Measurements from ENCODE around the gene PKD1L1.
"Not testable (repeated sequence)": the region's sequence is repeated elsewhere in the genome, so short reads cannot be mapped to it uniquely, and the experiment has no call there.

PKD1L1 gene, protein sequence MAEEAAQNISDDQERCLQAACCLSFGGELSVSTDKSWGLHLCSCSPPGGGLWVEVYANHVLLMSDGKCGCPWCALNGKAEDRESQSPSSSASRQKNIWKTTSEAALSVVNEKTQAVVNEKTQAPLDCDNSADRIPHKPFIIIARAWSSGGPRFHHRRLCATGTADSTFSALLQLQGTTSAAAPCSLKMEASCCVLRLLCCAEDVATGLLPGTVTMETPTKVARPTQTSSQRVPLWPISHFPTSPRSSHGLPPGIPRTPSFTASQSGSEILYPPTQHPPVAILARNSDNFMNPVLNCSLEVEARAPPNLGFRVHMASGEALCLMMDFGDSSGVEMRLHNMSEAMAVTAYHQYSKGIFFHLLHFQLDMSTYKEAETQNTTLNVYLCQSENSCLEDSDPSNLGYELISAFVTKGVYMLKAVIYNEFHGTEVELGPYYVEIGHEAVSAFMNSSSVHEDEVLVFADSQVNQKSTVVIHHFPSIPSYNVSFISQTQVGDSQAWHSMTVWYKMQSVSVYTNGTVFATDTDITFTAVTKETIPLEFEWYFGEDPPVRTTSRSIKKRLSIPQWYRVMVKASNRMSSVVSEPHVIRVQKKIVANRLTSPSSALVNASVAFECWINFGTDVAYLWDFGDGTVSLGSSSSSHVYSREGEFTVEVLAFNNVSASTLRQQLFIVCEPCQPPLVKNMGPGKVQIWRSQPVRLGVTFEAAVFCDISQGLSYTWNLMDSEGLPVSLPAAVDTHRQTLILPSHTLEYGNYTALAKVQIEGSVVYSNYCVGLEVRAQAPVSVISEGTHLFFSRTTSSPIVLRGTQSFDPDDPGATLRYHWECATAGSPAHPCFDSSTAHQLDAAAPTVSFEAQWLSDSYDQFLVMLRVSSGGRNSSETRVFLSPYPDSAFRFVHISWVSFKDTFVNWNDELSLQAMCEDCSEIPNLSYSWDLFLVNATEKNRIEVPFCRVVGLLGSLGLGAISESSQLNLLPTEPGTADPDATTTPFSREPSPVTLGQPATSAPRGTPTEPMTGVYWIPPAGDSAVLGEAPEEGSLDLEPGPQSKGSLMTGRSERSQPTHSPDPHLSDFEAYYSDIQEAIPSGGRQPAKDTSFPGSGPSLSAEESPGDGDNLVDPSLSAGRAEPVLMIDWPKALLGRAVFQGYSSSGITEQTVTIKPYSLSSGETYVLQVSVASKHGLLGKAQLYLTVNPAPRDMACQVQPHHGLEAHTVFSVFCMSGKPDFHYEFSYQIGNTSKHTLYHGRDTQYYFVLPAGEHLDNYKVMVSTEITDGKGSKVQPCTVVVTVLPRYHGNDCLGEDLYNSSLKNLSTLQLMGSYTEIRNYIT (N-terminal part only)

DNA sequence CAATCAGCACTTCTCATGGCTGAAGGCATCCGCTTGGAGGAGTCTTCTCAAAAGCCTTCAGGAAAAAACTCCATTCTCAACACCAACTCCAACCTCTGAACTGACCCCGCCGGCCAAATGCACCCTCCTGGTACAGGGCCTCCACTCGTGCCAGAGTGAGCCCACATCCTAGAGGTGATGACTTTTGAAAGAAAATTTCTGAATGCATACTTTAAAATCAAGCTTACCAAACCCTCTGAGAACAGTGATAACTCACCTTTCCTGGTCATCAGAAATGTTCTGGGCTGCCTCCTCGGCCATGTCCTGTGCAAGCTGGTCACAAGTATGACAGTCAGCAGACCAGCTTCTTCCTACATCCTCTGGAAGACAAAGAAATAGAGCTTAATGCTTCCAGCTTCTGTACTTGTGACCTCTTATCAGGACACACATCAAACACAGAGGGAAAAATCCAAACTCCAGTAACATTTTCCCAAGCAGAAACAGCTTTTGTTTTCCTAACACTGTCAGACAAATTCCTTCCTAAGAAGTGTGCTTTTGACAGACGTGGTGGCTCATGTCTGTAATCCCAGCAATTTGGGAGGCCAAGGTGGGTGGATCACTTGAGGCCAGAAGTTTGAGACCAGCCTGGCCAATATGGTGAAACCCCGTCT, at the start of gene PKD1L1:
Gene PKD1L1 (minus strand): TSS at position 326 of the 650 bp plus-strand sequence. CDS start 26 bp downstream, at position 300.
- DNase-seq: no peak

DNA sequence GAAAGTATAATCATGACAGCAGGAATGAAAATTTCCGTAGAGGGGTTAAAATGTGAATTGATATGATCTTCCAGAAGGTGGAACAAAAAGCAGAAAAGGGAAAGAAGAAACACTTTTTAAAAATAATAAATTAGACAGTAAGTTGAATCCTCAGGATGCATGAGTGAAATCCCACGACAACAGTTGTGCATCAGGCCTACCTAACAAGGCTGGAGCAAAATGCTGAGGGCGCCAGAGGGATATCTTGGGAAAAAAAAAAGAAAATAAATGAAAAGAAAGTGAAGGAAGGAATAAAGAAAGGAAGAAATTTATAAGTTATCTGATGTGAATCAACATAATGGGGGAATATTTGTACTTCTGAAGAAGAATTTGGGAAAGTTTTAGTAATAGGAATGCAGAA, 44.2 kb upstream of the PKD1L1 start:
- DNase-seq: no peak

DNA sequence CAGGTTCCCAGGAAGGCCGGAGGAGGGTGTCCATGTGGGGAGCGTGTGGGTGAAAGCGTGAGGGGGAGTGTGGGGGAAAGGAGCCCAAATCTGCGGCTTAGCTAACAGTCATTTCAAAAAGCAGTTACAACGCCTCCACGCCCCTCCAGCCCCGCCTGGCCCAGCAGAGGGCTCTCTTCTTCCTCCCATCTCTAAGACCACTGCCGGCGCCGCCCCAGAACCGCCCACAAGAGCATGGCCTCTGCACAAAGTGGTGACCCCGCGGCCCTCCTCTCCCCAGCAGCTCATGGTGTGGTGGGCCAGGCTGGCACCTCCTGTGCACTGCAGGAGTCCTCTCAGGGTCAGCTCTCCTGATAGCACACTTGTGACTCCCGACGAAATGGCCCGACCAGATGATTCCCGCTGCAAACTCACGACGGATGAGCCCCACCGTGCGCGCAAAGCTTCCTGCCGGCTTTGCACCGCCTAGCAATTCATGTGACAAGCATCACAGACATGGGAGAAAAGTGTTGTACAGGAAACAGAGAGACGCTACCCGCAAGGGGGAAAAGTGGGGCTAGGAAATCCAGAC, 43.6 kb upstream of the PKD1L1 start:
- DNase-seq: peak; percentile 62 to 89

DNA sequence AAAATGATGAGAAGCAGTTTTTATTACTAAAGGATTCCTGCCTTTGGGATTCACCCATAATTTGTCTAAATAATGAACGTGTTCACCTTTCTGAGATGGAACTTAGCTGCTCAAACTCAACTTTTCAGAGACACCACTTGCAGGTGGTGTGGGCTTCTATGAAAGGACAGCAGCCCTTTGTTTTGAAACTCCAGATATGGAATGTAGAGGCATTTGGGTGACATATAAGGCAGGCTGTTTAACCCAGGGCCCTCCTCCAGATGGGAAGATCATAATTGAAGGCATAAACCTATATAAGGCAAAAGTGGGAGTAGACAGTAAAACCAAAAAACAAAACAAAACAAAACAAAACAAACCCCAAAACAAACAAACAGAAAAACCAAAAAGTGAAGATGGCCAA, 43.0 kb upstream of the PKD1L1 start:
- DNase-seq: no peak

DNA sequence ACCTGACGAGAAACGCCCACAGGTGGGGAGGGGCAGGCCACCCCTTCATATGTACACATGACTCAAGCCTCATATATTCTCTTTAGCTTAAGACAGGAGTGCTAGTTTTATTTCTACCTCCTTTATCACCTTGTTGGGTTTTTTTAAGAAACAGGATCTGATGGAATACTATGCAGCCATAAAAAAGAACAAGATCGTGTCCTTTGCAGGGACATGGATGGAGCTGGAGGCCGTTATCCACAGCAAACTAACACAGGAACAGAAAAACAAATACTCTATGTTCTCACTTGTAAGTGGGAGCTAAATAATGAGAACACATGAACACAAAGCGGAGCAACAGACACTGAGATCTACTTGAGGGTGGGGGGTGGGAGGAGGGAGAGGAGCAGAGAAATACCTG, 42.3 kb upstream of the PKD1L1 start:
- no peak for DNase-seq

DNA sequence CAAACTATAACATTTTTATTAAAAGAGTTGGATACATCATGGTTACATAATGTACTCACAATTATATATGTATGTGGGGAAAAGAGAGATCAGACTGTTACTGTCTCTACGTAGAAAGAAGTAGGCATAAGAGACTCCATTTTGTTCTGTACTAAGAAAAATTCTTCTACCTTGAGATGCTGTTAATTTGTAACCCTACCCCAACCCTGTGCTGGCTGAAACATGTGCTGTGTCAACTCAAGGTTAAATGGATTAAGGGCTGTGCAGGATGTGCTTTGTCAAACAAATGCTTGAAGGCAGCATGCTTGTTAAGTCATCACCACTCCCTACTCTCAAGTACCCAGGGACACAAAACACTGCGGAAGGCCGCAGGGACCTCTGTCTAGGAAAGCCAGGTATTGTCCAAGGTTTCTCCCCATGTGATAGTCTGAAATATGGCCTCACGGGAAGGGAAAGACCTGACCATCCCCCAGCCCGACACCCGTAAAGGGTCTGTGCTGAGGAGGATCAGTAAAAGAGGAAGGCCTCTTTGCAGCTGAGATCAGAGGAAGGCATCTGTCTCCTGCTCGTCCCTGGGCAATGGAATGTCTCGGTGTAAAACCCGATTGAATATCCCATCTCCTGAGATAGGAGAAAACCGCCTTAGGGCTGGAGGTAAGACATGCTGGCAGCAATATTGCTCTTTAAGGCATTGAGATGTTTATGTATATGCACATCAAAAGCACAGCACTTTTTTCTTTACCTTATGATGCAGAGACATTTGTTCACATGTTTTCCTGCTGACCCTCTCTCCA, 41.5 kb upstream of the PKD1L1 start:
- not testable (repeated sequence) for DNase-seq

DNA sequence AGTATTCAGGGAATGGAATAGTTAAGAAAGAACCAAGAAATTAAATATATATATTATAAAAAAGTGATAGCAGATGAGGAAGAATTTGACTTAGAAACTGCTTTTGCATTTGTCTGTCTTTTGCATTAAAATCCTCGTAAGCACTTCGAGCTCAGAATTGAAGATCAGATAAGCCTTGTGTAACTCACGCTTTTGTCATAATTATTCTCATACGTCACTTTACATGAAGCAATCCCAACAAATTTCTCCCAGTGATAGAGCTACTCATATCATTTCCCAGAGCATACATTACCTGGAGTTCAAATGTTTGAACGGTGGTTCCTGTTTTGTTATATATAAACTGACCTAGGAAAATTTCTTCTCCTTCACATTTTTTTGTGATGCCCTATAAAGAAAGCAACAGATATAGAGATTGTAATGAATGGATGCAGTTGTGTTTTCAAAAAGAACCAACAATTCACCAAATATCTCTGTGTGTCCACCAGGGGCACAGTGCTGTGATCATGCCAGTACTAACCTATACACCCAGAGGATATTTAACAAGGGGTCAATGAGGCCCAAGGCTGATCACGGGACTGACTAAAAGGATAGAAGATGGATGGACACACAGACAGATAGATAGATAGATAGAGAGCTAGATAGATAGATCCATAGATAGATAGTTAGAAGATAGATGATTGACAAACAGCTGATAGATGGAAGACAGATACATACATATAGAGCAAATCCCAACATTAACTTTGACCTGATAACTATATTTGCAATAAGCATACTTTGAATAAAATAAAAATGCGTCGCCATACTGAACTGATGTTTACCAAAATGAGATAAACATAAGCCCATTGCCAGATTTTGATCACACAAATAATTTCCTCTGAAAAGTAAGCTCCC, 40.5 kb upstream of the PKD1L1 start:
- no peak for DNase-seq

DNA sequence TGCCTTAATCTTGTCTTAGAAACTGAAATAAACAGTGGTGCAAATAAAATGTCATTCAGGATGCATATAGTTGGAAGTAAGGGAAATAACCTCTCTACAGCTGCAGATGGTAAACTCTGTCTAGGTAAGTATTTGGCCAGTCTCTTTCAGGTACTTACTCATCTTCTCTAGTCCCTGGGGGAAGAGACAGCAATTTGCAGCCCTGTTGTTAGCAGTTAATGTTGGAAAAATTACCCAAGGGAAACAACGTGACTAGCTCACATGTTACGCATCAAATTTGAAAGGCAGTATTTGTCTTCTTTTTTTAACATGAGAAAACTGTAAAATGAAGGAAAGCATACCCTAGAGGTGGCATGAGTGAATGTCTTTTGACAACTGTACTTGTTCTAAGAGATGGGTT, 34.3 kb upstream of the PKD1L1 start:
- DNase-seq: no peak

DNA sequence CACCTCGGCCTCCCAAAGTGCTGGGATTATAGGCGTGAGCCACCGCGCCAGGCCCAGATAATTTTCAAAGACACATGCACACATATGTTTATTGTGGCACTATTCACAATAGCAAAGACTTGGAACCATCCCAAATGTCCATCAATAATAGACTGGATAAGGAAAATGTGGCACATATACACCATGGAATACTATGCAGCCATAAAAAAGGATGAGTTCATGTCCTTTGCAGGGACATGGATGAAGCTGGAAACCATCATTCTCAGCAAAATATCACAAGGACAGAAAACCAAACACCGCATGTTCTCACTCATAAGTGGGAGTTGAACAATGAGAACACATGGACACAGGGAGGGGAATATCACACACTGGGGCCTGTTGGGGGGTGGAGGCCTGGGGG, 32.4 kb upstream of the PKD1L1 start:
- DNase-seq: not testable (repeated sequence)

DNA sequence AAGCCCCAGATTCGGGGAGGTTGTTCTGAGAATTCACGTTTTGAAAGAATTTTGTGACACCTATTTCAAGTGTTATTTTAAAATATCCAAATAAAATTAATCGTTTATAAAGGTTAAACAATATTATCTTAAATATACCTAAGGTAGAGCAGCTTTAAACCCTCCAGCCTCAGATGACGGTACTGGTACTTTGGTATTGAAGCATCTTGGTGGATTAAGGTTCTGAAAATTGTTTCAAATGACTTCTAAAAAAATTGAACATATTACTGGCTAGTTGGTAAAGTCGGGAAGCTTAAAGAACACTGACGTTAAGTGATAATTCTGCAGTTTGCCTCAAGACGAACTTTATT, 31.5 kb upstream of the PKD1L1 start:
- DNase-seq: no peak

DNA sequence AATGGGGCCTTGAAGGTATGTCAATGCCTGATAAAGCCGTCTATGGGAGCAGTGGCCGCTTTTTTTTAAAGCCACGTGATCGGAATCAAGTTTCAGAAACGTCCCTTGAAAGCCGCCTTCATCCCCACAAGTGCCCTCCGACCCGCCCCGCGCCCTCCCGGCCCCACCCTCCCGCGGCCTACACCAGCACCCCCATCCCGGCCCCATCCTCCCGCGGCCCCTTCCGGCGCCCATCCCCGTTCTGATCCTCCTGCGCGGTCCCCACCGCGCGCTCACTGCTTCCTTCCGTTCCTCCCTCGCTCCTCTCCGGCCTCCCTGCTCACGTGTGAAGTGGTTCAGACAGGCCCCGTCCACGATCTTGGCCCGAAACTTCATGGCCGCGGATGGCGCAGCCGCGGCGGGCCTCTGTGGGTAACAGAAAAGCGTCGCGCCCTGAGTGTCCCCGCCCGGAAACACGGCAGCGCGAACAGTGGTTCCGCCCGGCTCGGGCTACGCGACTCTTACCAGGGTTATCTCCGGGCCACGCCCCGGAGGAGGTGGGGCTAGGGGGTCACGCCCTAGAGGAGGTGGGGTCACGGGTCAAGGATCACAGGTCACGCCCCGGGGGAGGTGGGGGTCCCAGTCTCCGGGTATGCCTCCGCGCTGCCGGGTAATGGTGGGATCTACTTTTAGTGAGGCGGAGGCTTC, 31.0 kb upstream of the PKD1L1 start, which contains the start of gene HUS1:
Gene HUS1 (minus strand): TSS at position 471 of the 687 bp plus-strand sequence. CDS start 96 bp downstream, at position 375.
- peak; percentile 75 to 88 for DNase-seq

DNA sequence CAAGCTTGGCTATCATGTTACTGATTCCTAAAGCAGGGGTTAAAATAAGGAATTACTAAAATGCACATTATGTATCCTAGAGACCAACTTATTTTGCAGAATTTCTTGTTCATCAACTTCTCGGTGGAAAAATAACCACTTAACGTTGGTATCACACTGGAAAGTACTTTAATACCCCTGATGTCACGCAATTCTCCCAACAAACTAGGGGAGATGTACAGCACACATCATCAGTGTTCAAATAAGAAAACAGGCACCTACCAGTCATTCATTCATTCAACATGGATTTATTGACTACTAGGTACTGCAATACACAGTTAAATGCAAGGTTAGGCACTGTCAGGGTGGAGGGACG, 30.5 kb upstream of the PKD1L1 start:
- no peak for DNase-seq

DNA sequence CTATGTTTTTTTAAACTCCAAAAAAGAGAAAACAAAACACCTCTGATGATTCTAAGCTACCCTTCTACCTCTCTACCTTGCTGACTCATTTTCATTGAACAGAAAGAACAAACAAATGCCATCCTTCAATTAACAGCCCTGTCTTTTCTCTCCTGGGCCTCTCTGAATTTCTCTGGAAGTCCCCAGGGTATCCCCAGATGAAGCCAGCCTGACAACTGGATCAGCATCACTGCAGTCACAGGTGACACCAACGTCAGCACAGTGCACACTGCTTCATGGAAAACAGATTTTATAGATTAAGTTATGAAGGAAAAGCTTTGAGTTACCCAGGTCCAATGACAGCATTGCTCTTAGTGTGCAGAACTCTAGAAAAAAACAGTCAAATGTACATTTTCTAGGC, 25.5 kb upstream of the PKD1L1 start:
- no peak for DNase-seq

DNA sequence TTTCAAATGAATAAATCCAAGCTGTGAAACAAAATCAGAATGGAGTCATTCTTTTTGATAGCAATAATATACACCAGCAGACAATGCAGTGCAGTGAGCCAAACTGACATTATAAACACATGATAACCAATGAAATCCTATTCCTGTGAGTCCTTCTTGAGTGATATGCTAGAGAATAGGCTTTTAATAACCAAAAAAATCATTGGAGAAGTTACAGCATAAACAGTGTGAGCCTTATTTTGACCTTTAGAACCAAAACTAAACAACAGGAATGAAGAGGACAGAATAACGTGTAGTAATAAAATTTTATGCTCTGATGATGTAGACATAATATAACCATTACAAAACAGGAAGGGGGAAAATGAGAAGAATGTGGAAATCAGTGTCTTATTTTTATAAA, 22.5 kb upstream of the PKD1L1 start:
- no peak for DNase-seq

DNA sequence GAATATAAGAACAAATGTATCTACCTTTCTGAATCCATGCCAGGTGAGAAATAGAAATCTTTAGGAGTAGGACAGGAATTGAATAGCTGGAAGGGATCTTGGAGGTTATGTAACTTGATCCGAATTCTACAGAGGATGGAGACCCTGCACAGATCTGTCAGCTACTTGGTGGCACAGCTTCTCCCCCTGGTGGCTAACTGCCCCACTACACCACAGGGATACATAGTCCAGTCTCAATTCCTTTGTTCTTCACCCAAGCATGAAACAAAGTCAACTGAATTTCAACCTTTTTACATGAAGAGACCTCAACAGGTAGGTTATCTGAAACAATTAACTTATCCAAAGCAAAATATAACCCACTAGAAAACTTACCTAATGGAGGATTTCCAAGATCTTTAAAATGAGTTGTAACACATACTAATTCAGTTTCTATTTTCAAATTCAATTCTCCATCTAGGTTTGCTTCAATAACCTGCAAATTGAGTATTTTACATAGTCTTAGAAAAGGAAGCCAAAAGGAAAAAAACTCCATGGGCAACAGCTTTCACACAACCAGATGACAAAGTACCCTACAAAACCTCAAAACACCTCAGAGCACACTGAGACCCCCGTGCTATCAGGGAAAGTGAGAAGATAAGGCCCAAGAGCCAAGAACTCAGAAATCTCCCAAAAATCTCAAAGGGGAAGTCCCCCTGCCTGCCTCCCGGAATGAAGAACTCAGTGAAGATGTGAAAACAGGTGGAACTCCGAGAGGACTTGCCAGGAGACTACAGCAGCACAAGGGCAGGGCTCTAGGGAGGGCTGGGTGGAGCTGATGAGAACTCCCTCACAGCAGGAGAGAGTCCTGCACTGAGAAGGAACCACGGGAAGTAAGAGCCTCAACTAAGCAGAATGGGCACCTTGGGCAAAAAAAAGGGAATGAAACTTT, 20.8 kb upstream of the PKD1L1 start:
- no peak for DNase-seq

DNA sequence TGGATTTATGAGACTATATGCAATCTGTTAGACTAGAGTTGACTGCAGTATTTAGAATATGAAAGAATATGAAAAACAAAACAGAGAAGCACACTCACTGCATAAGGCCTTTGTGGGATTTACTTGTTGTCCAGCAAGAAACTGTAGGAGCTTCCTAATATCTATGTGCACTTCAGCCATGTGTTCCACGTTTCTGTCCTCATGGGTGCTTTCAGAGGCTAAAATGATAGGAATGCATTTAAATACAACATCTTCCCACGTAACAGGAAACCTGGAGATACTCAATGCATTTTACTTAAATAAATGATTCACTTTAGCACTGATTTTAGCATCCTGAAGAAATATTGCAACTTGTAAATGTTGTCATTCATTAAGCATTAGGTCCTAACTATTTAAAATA, 19.4 kb upstream of the PKD1L1 start:
- DNase-seq: no peak

DNA sequence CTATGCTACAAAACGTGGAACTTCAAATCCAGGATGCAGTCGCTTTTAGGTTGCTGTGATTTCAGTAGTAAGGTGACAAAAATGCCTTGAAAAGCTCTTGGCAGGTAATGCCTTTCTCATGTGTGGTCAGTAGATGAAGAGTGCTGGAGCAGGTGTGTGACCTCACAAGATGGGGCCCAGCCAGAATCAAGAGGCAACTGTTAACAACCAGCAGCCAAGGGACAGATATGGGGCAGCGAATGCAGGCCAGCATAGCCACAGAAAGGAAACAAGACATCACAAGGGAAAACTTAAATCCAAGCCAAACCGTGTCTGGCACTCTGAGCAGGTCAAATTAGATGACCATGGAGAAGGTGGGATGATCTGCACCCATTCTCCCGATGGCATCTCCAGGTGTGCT, 18.9 kb upstream of the PKD1L1 start:
- DNase-seq: no peak

DNA sequence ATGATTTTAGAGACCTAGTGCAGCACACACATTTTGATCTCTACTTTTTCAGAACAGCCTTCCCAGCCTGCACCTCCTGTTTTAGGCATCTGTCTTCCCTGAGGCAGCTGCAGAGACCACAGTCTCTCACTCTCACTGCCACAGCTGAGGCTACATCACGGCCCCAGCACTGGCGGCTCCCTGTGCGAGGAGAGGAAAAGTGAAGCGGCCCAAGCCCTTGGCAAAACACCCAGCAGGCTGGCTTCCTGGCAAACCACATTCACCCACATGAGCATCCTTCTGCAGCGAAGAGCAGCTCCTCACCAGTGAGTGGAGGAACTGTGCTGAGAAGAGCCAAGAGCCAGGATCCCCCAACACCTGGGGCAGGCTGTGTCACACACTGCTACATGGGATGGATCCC, 17.2 kb upstream of the PKD1L1 start:
- no peak for DNase-seq

DNA sequence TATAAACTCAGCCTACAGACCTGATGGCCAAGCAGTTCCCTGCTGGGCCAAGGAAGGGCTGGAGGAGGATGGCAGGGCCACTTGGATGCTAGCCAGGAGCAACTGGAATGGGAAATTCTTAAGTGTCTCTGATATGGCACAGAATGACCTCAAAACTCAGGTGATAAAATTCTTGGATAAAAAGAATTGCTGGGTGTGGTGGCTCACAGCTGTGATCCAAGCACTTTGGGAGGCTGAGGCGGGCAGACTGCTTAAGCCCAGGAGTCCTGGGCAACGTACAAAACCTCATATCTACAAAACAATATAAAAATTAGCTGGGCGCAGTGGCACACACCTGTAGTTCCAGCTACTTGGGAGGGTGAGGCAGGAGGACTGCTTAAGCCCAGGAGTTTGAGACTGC, 14.0 kb upstream of the PKD1L1 start:
- DNase-seq: no peak

All from bone marrow (tissue), 2 donors.